ENCODE measurements around the gene COX5B. TPM values are rescaled to one million over a fixed set of nuclear protein-coding genes. Genes with fewer than 3 reads are reported as not detected.

COX5B gene
- total and polyA plus RNA-seq, 9 of the 15 experiments (the other 6 are each of a cell fraction or from before 2014, with no cell fraction given) = 154 to 1,424 (median 487) TPM

DNA sequence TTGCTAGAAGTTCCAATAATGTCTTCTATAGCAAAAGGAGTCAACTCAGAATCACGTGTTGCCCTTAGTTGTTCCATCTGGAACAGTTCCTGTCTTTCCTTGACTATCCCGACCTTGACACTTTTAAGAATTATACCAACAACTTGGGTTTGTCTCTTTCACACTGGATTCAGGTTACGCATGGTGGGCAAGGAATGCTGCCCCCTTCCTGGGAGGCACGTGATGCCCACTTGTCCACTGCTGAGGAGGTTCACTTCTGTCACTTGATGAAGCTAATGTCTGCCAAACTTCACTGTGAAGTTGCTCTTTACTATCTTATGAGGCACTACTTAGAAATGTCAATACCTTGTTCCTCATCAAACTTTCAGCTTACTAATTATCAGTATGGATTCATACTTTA lies 5.3 kb downstream of the COX5B start:
- BruUV-seq (replicated peaks) = no TSS peak
- CTCF ChIA-PET (ENCODE audit: low intra/inter-chr PET ratio) = no interaction called here
- in situ Hi-C loops (cut with MboI) (no loop called here), intact Hi-C loops (cut with micrococcal nuclease) (no loop called here)
- no peak for DNase-seq (ENCODE audit: extremely low read depth in 1 of 4, low spot score in 3 of 4)
- POLR2A ChIA-PET = interaction anchor here (1.3 to 11.8 kb wide), 3 partner anchors 9 to 28 kb away, joined by 4 to 135 read pairs (median 19); partner anchors contain the start of gene ACTR1B
- 90% methylated on average over 4 of the region's 4 CpGs for whole genome bisulfite sequencing (ENCODE audit: insufficient coverage, low coverage, missing lambda C conversion rate)
- no peak overlapping the region for H3K9ac ChIP-seq (ENCODE audit: insufficient read depth in 1 of 2, low read depth in 2 of 2, low read length in 2 of 2)
- no peak for ATAC-seq
- no peak overlapping the region for H3K27ac ChIP-seq (ENCODE audit: extremely low read depth, low read depth, low read length)
- FAIRE-seq = no peak
- no peak overlapping the region for H3K4me2 ChIP-seq (ENCODE audit: insufficient read depth, low read length)
- TF ChIP-seq, protein P1, sequence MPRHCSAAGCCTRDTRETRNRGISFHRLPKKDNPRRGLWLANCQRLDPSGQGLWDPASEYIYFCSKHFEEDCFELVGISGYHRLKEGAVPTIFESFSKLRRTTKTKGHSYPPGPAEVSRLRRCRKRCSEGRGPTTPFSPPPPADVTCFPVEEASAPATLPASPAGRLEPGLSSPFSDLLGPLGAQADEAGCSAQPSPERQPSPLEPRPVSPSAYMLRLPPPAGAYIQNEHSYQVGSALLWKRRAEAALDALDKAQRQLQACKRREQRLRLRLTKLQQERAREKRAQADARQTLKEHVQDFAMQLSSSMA (CRISPR knock-in tag; IDR thresholded peaks at IDR 0.05) = no peak
- TF ChIP-seq, protein P2, sequence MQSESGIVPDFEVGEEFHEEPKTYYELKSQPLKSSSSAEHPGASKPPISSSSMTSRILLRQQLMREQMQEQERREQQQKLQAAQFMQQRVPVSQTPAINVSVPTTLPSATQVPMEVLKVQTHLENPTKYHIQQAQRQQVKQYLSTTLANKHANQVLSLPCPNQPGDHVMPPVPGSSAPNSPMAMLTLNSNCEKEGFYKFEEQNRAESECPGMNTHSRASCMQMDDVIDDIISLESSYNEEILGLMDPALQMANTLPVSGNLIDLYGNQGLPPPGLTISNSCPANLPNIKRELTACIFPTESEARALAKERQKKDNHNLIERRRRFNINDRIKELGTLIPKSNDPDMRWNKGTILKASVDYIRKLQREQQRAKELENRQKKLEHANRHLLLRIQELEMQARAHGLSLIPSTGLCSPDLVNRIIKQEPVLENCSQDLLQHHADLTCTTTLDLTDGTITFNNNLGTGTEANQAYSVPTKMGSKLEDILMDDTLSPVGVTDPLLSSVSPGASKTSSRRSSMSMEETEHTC (IDR thresholded peaks at IDR 0.05) = no peak
- TF ChIP-seq MIER1 (IDR thresholded peaks at IDR 0.05; ENCODE audit: low read depth) = no peak
- TF ChIP-seq, protein P3, sequence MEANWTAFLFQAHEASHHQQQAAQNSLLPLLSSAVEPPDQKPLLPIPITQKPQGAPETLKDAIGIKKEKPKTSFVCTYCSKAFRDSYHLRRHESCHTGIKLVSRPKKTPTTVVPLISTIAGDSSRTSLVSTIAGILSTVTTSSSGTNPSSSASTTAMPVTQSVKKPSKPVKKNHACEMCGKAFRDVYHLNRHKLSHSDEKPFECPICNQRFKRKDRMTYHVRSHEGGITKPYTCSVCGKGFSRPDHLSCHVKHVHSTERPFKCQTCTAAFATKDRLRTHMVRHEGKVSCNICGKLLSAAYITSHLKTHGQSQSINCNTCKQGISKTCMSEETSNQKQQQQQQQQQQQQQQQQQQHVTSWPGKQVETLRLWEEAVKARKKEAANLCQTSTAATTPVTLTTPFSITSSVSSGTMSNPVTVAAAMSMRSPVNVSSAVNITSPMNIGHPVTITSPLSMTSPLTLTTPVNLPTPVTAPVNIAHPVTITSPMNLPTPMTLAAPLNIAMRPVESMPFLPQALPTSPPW (CRISPR knock-in tag; IDR thresholded peaks at IDR 0.05) = no peak
- TF ChIP-seq EP400 (IDR thresholded peaks at IDR 0.05) = no peak
- H3K27me3 ChIP-seq (ENCODE audit: control insufficient read depth in 2 of 2, insufficient read depth in 2 of 2, low read length in 2 of 2) = no peaks in the 10 kb centered on the region
- H3K9me3 ChIP-seq (replicated peaks; ENCODE audit: control insufficient read depth, insufficient read depth, low read depth, low read length) = no peaks in the 10 kb centered on the region
- 0 out of 2 replicates have a peak, but pooled peaks cover 4% of the 10 kb centered on the region for H4K20me1 ChIP-seq (replicated peaks; ENCODE audit: control insufficient read depth, insufficient read depth, low read length)
- peaks cover 42% of the 10 kb centered on the region for H3K36me3 ChIP-seq (ENCODE audit: control insufficient read depth, insufficient read depth, low read length)
- peaks cover 20% of the 10 kb centered on the region for H3K79me2 ChIP-seq (ENCODE audit: control insufficient read depth, insufficient read depth, low read length)
- H3K9me1 ChIP-seq (ENCODE audit: control insufficient read depth, insufficient read depth, low read length) = no peaks in the 10 kb centered on the region
- H3K4me1 ChIP-seq (replicated peaks in 1 of 2; ENCODE audit: control insufficient read depth in 2 of 2, insufficient read depth in 2 of 2, low read length in 2 of 2) = peaks cover 2 to 13% of the 10 kb centered on the region in 2 experiments
- H3K4me3 ChIP-seq = no peak overlapping the region
- no peak overlapping the region for H2AFZ ChIP-seq (ENCODE audit: low read depth, low read length)

All from K562 (cell line).